ENCODE results near the gene LY6G5C. TPM values are rescaled to one million over a fixed set of nuclear protein-coding genes. Genes with fewer than 3 reads are reported as not detected.
"Not testable (repeated sequence)": the region's sequence is repeated elsewhere in the genome, so short reads cannot be mapped to it uniquely, and the experiment has no call there.

LY6G5C gene
- total and polyA plus RNA-seq, 7 donors, result 0.68 to 3.2 (median 1.5) TPM; not detected in 1

DNA sequence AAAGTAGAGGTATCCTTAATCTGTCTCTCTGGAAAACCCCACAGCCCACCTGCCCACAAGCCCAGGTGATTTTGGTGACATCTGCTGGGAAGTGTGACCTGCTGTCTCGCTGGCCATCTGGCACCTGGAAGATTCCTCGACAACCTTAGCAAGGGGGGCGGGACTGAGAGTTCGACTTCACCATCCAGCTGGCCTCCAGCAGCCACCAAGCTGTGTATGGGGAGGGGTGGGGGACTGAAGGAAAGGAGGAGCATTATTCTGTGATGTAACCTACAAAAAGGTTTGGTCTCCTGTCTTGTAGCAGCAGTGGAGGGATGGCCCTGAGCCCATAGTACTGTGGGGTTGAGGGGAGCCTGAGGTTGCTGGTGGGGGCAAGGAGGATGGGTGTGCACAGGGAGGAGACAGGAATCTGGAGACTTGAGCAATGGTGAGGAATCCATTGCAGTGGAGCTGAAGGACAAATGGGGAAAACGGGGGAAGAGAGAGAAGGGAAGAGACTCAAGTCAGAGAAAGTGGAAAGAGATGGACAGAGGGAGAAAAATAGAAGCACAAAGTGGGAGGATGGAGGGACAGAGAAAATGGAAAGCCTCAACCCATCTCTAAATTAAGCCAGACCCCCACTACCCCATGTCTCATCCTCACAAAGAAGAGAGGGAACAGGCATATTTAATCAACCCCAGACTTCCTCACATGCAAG lies 29.8 kb upstream of the LY6G5C start:
- intact Hi-C loops (cut with DNase I), result no loop called here

DNA sequence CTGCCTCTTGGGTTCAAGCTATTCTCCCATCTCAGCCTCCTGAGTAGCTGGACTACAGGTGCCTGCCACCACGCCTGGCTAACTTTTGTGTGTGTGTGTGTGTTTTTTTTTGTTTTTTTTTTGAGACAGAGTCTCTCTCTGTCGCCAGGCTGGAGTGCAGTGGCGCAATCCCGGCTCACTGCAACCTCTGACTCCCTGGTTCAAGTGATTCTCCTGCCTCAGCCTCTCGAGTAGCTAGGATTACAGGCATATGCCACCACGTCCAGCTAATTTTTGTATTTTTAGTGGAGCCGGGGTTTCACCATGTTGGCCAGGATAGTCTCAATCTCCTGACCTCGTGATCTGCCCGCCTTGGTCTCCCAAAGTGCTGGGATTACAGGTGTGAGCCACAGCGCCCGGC lies 28.3 kb upstream of the LY6G5C start:
- H3K4me1 ChIP-seq, H3K27me3 ChIP-seq, H3K36me3 ChIP-seq, DNase-seq, H3K4me3 ChIP-seq, H3K27ac ChIP-seq, H3K9me3 ChIP-seq: not testable (repeated sequence)
- WGBS, 2 donors, result 92 to 93% methylated on average over 11 of the region's 11 CpGs
- intact Hi-C loops (cut with DNase I), result loop anchor here (5.0 to 10.0 kb wide), 2 partner anchors 83 to 164 kb away; partner anchors contain the start of genes ATP6V1G2, DDX39B and NFKBIL1

More for the DNA sequence above, 29.8 kb upstream of the LY6G5C start:
- TF ChIP-seq POLR2AphosphoS5 (IDR thresholded peaks at IDR 0.05), result no peak
- no peak for TF ChIP-seq POLR2A (IDR thresholded peaks at IDR 0.05)
- H3K27me3 ChIP-seq, result no peaks in the 10 kb centered on the region
- peaks cover 0 to 11% (median 9%) of the 10 kb centered on the region in 4 donors for H3K4me1 ChIP-seq
- H3K36me3 ChIP-seq, result no peaks in the 10 kb centered on the region
- no peaks in the 10 kb centered on the region for H3K9me3 ChIP-seq
- H3K4me3 ChIP-seq, result no peak overlapping the region
- 70 to 71% methylated on average over 5 of the region's 5 CpGs for WGBS, 2 donors
- no peak overlapping the region for H3K27ac ChIP-seq
- DNase-seq, result no peak

- peaks cover 0 to 7% (median 2%) of the 10 kb centered on the region in 4 donors for H3K4me1 ChIP-seq
- DNase-seq, result no peak
- TF ChIP-seq POLR2AphosphoS5 (IDR thresholded peaks at IDR 0.05) (no peak), EP300 (IDR thresholded peaks at IDR 0.05) (no peak), POLR2A (IDR thresholded peaks at IDR 0.05) (no peak), CTCF (IDR thresholded peaks at IDR 0.05) (no peak)
- intact Hi-C loops (cut with DNase I), result loop anchor here (5.0 to 10.0 kb wide), 2 partner anchors 84 to 163 kb away; partner anchors contain the start of genes ATP6V1G2, DDX39B and NFKBIL1
- no peaks in the 10 kb centered on the region for H3K9me3 ChIP-seq
- H3K36me3 ChIP-seq, result no peaks in the 10 kb centered on the region
- H3K27me3 ChIP-seq, result no peaks in the 10 kb centered on the region
- H3K4me3 ChIP-seq, result no peak overlapping the region
- WGBS, 2 donors, result 95 to 96% methylated on average over 3 of the region's 3 CpGs
- no peak overlapping the region for H3K27ac ChIP-seq
Observed at GRCh38 chr6:31708224-31708623, 27.4 kb upstream of the LY6G5C start.

GRCh38 chr6:31707701-31708100 lies 26.8 kb upstream of the LY6G5C start:
- H3K36me3 ChIP-seq, result no peaks in the 10 kb centered on the region
- H3K27me3 ChIP-seq, result no peaks in the 10 kb centered on the region
- WGBS, 2 donors, result 93 to 94% methylated on average over 10 of the region's 10 CpGs
- intact Hi-C loops (cut with DNase I), result loop anchor here (5.0 to 10.0 kb wide), 2 partner anchors 85 to 163 kb away; partner anchors contain the start of genes ATP6V1G2, DDX39B and NFKBIL1
- no peak overlapping the region for H3K4me3 ChIP-seq
- no peak for DNase-seq
- no peak overlapping the region for H3K27ac ChIP-seq
- H3K9me3 ChIP-seq, result no peaks in the 10 kb centered on the region
- peaks cover 0 to 7% (median 2%) of the 10 kb centered on the region in 4 donors for H3K4me1 ChIP-seq
- no peak for TF ChIP-seq POLR2A (IDR thresholded peaks at IDR 0.05)
- no peak for TF ChIP-seq EP300 (IDR thresholded peaks at IDR 0.05)
- no peak for TF ChIP-seq CTCF (IDR thresholded peaks at IDR 0.05)
- no peak for TF ChIP-seq POLR2AphosphoS5 (IDR thresholded peaks at IDR 0.05)

DNA sequence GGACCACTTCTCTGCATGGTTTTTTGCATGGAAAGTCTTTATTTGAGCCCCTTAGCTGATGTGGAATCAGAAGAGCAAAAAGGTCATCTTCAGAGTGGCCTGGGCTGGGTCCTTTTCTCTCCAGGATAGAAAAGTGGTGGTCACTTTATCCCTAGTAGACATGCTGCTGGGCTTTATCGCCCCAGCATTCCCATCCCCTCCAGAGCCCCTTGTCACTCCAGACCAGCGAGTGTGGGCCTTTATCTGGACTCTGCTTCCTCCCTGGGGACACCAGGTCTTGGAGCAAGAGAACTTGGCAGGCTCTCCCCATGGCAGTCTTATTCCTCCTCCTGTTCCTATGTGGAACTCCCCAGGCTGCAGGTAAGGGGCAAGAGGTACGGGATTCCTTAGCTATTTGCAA lies 25.7 kb upstream of the LY6G5C start, which contains the start of gene LY6G6F:
Gene LY6G6F, plus strand, starts transcription at position 268 of the 400 bp plus-strand sequence. Its CDS starts 41 bp downstream, at position 309.
- no peaks in the 10 kb centered on the region for H3K36me3 ChIP-seq
- TF ChIP-seq CTCF (IDR thresholded peaks at IDR 0.05) (no peak), POLR2A (IDR thresholded peaks at IDR 0.05) (no peak), POLR2AphosphoS5 (IDR thresholded peaks at IDR 0.05) (no peak), EP300 (IDR thresholded peaks at IDR 0.05) (no peak)
- H3K27ac ChIP-seq, result no peak within 1 kb of the TSS
- no peak for DNase-seq
- intact Hi-C loops (cut with DNase I), result loop anchor here (5.0 to 10.0 kb wide), 2 partner anchors 86 to 162 kb away; partner anchors contain the start of genes ATP6V1G2, DDX39B and NFKBIL1
- no peaks in the 10 kb centered on the region for H3K9me3 ChIP-seq
- no peaks in the 10 kb centered on the region for H3K27me3 ChIP-seq
- H3K4me1 ChIP-seq, result peaks cover 0 to 17% (median 9%) of the 10 kb centered on the region in 4 donors
- WGBS, 2 donors, result 77 to 88% methylated on average over 3 of the region's 3 CpGs
- H3K4me3 ChIP-seq, result no peak within 1 kb of the TSS

All from sigmoid colon (tissue), 7 donors.